Neural crest cell (in vitro differentiated cells): ENCODE data around the gene RNF126. TPM values are rescaled to one million over a fixed set of nuclear protein-coding genes. Genes with fewer than 3 reads are reported as not detected.

Experiments used
- DNase-seq: peaks from one replicate; pipeline ENCODE4 v3.0.0; 2021; ENCODE audit warnings: low read depth, mixed read lengths, low spot score
- H3K27ac Mint-ChIP-seq: one replicate; pipeline ENCODE4 v1.8.0; 2021; ENCODE audit warnings: mild to moderate bottlenecking, mixed read lengths; ENCODE audit not compliant: unreplicated experiment
- H3K27me3 Mint-ChIP-seq: 2 replicates; pipeline ENCODE4 v1.8.0; 2021; ENCODE audit warnings: low read depth, mild to moderate bottlenecking, mixed read lengths
- H3K36me3 Mint-ChIP-seq: 2 replicates; pipeline ENCODE4 v1.8.0; 2021; ENCODE audit warnings: low read depth, mild to moderate bottlenecking, mixed read lengths
- H3K4me1 Mint-ChIP-seq: 2 replicates; pipeline ENCODE4 v1.8.0; 2021; ENCODE audit warnings: mixed read lengths
- H3K4me3 Mint-ChIP-seq: one replicate; pipeline ENCODE4 v1.8.0; 2021; ENCODE audit warnings: mild to moderate bottlenecking, mixed read lengths
- H3K9me3 Mint-ChIP-seq: 2 replicates; pipeline ENCODE4 v1.8.0; 2021; ENCODE audit warnings: mixed read lengths
- total RNA-seq: library from RNA; stranded (reverse); gene quantifications from 2 replicates; pipeline ENCODE4 v1.2.1, GENCODE V29; 2021
- TF ChIP-seq, protein P1 (sequence below): fragments of 200-600 bp; sonication (generic); conservative IDR thresholded peaks from 2 replicates; pipeline ENCODE4 v1.5.0; 2021; ENCODE audit warnings: antibody characterized with exemption, mild to moderate bottlenecking

Gene RNF126
- total RNA-seq, 1 donor from 2014 or later: 55.9 TPM

DNA sequence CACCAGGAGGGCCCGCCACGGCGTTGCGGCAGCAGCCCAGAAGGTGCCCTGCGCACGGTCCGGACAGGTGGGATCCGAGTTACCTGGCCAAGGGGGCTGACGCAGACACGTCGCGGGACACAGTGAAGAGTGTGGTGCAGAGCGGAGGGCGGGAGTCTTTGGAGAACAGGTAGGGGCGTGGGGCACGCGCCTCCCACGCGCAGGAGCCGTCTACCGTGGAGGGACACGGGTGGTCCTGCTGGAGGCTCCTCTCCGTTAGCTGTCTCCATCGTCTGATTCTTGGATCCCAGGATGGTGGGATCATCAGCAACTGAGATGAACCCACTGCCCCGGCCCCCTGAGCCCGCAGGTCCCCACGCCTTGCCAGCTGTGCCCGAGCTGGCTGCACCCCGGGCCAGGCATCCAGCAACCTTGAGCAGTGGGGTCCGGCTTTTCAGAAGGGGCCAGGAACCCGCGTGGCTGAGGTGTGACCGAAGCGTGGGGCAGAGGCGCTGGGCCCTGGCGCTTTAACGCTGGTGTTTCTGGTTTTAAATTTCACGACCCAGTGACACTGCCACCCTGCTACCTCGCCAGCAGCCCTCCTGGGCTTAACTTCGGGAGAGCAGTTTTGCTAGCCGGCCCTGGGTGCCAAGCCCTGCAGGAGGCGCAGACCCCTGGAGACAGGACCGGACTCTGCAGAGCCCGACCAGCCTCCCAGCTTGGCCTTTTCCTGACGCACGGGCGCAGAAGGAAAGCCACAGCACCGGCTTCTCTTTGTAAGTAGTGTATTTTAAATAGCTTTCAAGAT is 16.0 kb downstream of the RNF126 start:
- no peak for DNase-seq
- no peak overlapping the region for H3K4me3 Mint-ChIP-seq
- H3K36me3 Mint-ChIP-seq: peaks cover 3% of the 10 kb centered on the region
- H3K27ac Mint-ChIP-seq: no peak overlapping the region
- TF ChIP-seq, protein P1, sequence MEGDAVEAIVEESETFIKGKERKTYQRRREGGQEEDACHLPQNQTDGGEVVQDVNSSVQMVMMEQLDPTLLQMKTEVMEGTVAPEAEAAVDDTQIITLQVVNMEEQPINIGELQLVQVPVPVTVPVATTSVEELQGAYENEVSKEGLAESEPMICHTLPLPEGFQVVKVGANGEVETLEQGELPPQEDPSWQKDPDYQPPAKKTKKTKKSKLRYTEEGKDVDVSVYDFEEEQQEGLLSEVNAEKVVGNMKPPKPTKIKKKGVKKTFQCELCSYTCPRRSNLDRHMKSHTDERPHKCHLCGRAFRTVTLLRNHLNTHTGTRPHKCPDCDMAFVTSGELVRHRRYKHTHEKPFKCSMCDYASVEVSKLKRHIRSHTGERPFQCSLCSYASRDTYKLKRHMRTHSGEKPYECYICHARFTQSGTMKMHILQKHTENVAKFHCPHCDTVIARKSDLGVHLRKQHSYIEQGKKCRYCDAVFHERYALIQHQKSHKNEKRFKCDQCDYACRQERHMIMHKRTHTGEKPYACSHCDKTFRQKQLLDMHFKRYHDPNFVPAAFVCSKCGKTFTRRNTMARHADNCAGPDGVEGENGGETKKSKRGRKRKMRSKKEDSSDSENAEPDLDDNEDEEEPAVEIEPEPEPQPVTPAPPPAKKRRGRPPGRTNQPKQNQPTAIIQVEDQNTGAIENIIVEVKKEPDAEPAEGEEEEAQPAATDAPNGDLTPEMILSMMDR: no peak
- H3K27me3 Mint-ChIP-seq: no peaks in the 10 kb centered on the region
- no peaks in the 10 kb centered on the region for H3K9me3 Mint-ChIP-seq
- H3K4me1 Mint-ChIP-seq: no peaks in the 10 kb centered on the region

DNA sequence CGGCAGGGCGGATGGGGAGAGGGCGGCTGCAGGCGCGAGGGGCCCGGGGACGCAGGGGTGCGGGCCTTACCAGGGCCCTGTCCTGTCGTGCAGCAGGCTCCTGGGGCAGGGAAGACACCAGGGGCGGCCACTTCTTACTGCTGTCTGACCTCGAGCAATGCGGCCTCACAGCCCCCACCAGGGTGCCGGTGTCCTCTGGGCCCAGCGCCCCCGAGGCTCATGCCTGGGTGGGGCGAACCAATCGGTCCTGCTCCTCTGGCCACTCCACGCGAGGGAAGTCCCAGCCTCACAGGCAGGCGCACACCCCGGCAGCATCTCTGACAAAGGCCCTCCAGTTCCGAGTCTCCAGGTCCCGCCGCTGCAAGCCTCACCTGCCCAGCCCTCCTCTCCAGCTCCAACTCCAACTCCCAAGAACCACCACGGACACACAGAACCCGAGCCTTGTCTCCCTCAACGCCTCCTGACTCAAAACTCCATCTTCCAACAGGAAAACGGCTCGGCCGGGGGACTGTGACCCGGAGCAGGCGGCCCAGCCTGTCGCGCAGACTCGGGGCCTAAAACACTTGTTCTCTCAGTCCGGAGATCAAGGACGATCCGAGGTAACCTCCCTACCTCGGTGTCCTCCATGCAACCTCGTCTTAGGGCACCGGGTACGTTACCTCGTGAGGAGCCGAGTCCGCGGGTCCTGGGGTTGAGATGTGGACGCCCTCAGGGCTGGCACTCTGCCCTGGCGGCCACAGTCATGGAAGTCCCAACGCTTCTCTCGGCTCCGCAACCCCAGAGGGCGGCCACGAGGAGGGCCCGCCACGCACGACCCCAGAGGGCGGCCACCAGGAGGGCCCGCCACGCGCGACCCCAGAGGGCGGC is 16.9 kb downstream of the RNF126 start:
- DNase-seq: no peak
- Mint-ChIP-seq H3K9me3 (no peaks in the 10 kb centered on the region), H3K4me3 (no peak overlapping the region), H3K36me3 (peaks cover 3% of the 10 kb centered on the region), H3K4me1 (no peaks in the 10 kb centered on the region), H3K27ac (no peak overlapping the region), H3K27me3 (peaks cover 3% of the 10 kb centered on the region)
- TF ChIP-seq, protein P1: no peak

DNA sequence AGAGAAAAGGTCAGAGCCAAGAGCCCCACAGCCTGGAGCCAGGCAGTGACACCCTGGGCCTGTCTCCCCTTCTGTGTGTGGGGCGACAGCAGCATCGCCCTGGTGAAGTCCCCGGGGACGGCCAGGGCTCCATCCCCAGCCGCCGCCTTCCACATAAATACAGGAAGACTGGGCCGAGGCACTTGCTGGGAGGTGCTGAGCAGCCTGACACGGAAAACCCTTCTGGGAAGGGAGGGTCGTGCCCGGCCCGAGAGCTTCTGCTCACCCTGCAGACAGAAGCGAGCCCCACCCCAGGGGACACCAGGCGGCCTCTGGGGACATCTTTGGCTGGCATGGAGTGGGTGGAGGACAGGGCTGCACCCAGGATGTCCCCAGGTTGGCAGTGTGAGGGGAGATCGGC is 18.2 kb downstream of the RNF126 start:
- DNase-seq: no peak
- H3K4me3 Mint-ChIP-seq: no peak overlapping the region
- H3K27ac Mint-ChIP-seq: no peak overlapping the region
- peaks cover 3% of the 10 kb centered on the region for H3K36me3 Mint-ChIP-seq
- peaks cover 5% of the 10 kb centered on the region for H3K27me3 Mint-ChIP-seq
- TF ChIP-seq, protein P1: no peak
- H3K4me1 Mint-ChIP-seq: no peaks in the 10 kb centered on the region
- no peaks in the 10 kb centered on the region for H3K9me3 Mint-ChIP-seq

DNA sequence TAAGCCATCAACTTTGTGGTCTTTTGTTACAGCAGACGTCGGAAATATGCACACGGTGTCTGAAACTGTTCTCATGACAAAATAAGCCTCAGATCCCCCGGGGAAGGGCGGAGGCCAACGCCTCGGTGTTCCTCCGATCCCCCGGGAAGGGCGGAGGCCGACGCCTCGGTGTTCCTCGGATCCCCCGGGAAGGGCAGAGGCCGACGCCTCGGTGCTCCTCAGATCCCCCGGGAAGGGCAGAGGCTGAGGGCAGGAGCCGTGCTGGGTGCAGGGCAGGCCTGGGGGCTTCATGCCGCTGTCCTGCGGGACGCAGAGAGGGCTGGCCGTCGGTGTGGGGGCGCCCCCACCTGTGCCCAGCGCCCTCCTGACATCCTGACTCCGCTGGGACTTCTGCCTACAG is 18.7 kb downstream of the RNF126 start:
- Mint-ChIP-seq H3K27ac (no peak overlapping the region), H3K4me1 (peaks cover 1% of the 10 kb centered on the region), H3K36me3 (peaks cover 3% of the 10 kb centered on the region), H3K27me3 (peaks cover 6% of the 10 kb centered on the region), H3K4me3 (no peak overlapping the region), H3K9me3 (no peaks in the 10 kb centered on the region)
- TF ChIP-seq, protein P1: no peak
- no peak for DNase-seq

DNA sequence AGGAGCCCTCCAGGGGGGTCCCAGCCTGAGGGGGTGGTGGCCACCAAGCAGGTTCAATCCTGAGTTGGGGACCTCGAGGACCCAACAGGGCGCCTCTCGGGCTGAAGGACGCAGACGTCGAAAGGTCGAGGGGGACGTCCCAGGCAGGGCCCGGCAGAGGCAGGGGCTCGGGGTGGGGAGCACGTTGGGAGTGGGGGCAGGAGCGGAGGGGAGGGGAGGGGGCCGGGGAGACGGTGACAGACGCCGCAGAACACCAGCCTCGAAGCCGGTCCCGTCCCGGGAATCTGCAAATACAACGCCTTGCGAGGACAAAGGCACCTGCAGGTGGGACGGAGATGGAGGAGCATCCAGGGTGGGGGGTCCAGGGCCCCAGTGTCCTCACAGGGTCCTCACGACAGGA is 19.3 kb downstream of the RNF126 start:
- Mint-ChIP-seq H3K27me3 (peaks cover 11% of the 10 kb centered on the region), H3K36me3 (peaks cover 3% of the 10 kb centered on the region), H3K4me3 (no peak overlapping the region), H3K27ac (no peak overlapping the region), H3K4me1 (peaks cover 5% of the 10 kb centered on the region), H3K9me3 (no peaks in the 10 kb centered on the region)
- TF ChIP-seq, protein P1: no peak
- DNase-seq: no peak
